Lower lobe of right lung (tissue), 2 donors: Measurements from ENCODE around the gene MAPK4. TPM values are rescaled to one million over a fixed set of nuclear protein-coding genes. Genes with fewer than 3 reads are reported as not detected.

Experiments
- ATAC-seq, 2 donors: fragments of 200-7000 bp; cut with Tn5 transposase; one replicate each; pipeline ENCODE4 v1.9.1; 2020 to 2022; ENCODE audit warnings: mild to moderate bottlenecking in 2 of 2, moderate library complexity in 2 of 2
- DNase-seq: peaks from one replicate; pipeline ENCODE4 v3.0.0-alpha.2; 2020
- H3K27ac ChIP-seq: fragments of 200-600 bp; one replicate; pipeline ENCODE4 v1.8.0; 2022
- H3K27me3 ChIP-seq: fragments of 200-600 bp; one replicate; pipeline ENCODE4 v1.8.0; 2022; ENCODE audit warnings: low read depth
- H3K36me3 ChIP-seq: fragments of 200-600 bp; one replicate; pipeline ENCODE4 v1.8.0; 2022; ENCODE audit warnings: mild to moderate bottlenecking
- H3K4me1 ChIP-seq: fragments of 200-600 bp; one replicate; pipeline ENCODE4 v1.8.0; 2022
- H3K4me3 ChIP-seq: fragments of 200-600 bp; one replicate; pipeline ENCODE4 v1.8.0; 2022; ENCODE audit warnings: mild to moderate bottlenecking
- H3K9me3 ChIP-seq: fragments of 200-600 bp; one replicate; pipeline ENCODE4 v1.8.0; 2022
- CTCF ChIP-seq: fragments of 200-600 bp; IDR thresholded peaks from one replicate; pipeline ENCODE4 v1.8.0; 2022; ENCODE audit warnings: antibody characterized with exemption, mild to moderate bottlenecking
- intact Hi-C: fragments of 100-400 bp; cut with DNase I; formaldehyde crosslinking; loops from one replicate; pipeline ENCODE4 v1.11.0; 2022
- total RNA-seq: library from RNA; stranded (reverse); fragmentation: NEBNext Ultra II Directional; extraction: Animal tissue kit (Norgen Biotek cat#: 25700); gene quantifications from one replicate; pipeline ENCODE4 v1.2.1, GENCODE V29; 2021
- donor health status: DM: no; HTN: yes; CAD: no; lungs with severe emphysema.

The MAPK4 gene
- total RNA-seq, 1 donor from 2014 or later, result 2.9 TPM

GRCh38 chr18:50665519-50665918 lies 105.6 kb downstream of the MAPK4 start:
- TF ChIP-seq CTCF, result no peak
- no peaks in the 10 kb centered on the region for H3K27me3 ChIP-seq
- DNase-seq, result no peak
- no peaks in the 10 kb centered on the region for H3K9me3 ChIP-seq
- intact Hi-C loops, result no loop called here
- H3K27ac ChIP-seq, result no peak overlapping the region
- H3K4me1 ChIP-seq, result no peaks in the 10 kb centered on the region
- H3K36me3 ChIP-seq, result no peaks in the 10 kb centered on the region
- no peak for ATAC-seq
- H3K4me3 ChIP-seq, result no peak overlapping the region

- no peaks in the 10 kb centered on the region for H3K4me1 ChIP-seq
- intact Hi-C loops, result no loop called here
- H3K9me3 ChIP-seq, result no peaks in the 10 kb centered on the region
- no peak overlapping the region for H3K4me3 ChIP-seq
- no peak overlapping the region for H3K27ac ChIP-seq
- ATAC-seq (no peak), DNase-seq (no peak)
- H3K36me3 ChIP-seq, result no peaks in the 10 kb centered on the region
- no peaks in the 10 kb centered on the region for H3K27me3 ChIP-seq
- TF ChIP-seq CTCF, result no peak
These were observed 106.6 kb downstream of the MAPK4 start for GRCh38 chr18:50666536-50666935.

- H3K9me3 ChIP-seq, result no peaks in the 10 kb centered on the region
- DNase-seq (no peak), ATAC-seq (no peak)
- no peaks in the 10 kb centered on the region for H3K36me3 ChIP-seq
- no peak for TF ChIP-seq CTCF
- intact Hi-C loops, result no loop called here
- H3K27me3 ChIP-seq, result no peaks in the 10 kb centered on the region
- H3K27ac ChIP-seq, result no peak overlapping the region
- no peak overlapping the region for H3K4me3 ChIP-seq
- H3K4me1 ChIP-seq, result no peaks in the 10 kb centered on the region
These were observed 111.5 kb downstream of the MAPK4 start for GRCh38 chr18:50671376-50671775.

- ATAC-seq (no peak), DNase-seq (no peak)
- Histone ChIP-seq H3K9me3 (no peaks in the 10 kb centered on the region), H3K27me3 (no peaks in the 10 kb centered on the region), H3K4me1 (no peaks in the 10 kb centered on the region), H3K36me3 (no peaks in the 10 kb centered on the region), H3K27ac (no peak overlapping the region), H3K4me3 (no peak overlapping the region)
- TF ChIP-seq CTCF, result no peak
- intact Hi-C loops, result no loop called here
These were observed 114.6 kb downstream of the MAPK4 start for GRCh38 chr18:50674307-50674980.

GRCh38 chr18:50675043-50675442 lies 115.2 kb downstream of the MAPK4 start:
- no peaks in the 10 kb centered on the region for H3K4me1 ChIP-seq
- no peaks in the 10 kb centered on the region for H3K27me3 ChIP-seq
- no peaks in the 10 kb centered on the region for H3K9me3 ChIP-seq
- no peak for TF ChIP-seq CTCF
- ATAC-seq (no peak), DNase-seq (no peak)
- intact Hi-C loops, result no loop called here
- H3K36me3 ChIP-seq, result no peaks in the 10 kb centered on the region
- no peak overlapping the region for H3K27ac ChIP-seq
- no peak overlapping the region for H3K4me3 ChIP-seq

GRCh38 chr18:50678651-50679050 lies 118.8 kb downstream of the MAPK4 start:
- no peaks in the 10 kb centered on the region for H3K27me3 ChIP-seq
- ATAC-seq, result no peak
- H3K9me3 ChIP-seq, result no peaks in the 10 kb centered on the region
- no peak for TF ChIP-seq CTCF
- no peak for DNase-seq
- no peak overlapping the region for H3K27ac ChIP-seq
- intact Hi-C loops, result no loop called here
- H3K36me3 ChIP-seq, result no peaks in the 10 kb centered on the region
- H3K4me3 ChIP-seq, result no peak overlapping the region
- no peaks in the 10 kb centered on the region for H3K4me1 ChIP-seq
